ENCODE measurements around the gene DPP6. TPM values are rescaled to one million over a fixed set of nuclear protein-coding genes. Genes with fewer than 3 reads are reported as not detected.

The DPP6 gene
- total RNA-seq, 3 donors from 2014 or later (not counting 1 experiment from before 2014, with no cell fraction given): not detected

GRCh38 chr7:154869436-154869835, 817.2 kb downstream of the DPP6 start:
- Mint-ChIP-seq H3K9me3 (no peaks in the 10 kb centered on the region), H3K4me3 (no peak overlapping the region), H3K36me3 (no peaks in the 10 kb centered on the region), H3K27me3 (ENCODE audit: low read depth in 2 of 2) (peaks cover 20 to 25% of the 10 kb centered on the region in 2 donors), H3K4me1 (no peaks in the 10 kb centered on the region), H3K27ac (no peak overlapping the region)
- DNase-seq: no peak
- Histone ChIP-seq H3K4me1 (ENCODE audit: control insufficient read depth, insufficient read depth, low read length) (no peaks in the 10 kb centered on the region), H3K27ac (ENCODE audit: low read length) (no peak overlapping the region), H3K9me3 (ENCODE audit: control insufficient read depth, insufficient read depth, low read length) (no peaks in the 10 kb centered on the region), H3K4me3 (ENCODE audit: low read length) (no peak overlapping the region), H3K36me3 (ENCODE audit: control insufficient read depth, insufficient read depth, low read length) (no peaks in the 10 kb centered on the region), H3K27me3 (ENCODE audit: control insufficient read depth, insufficient read depth, low read length) (no peaks in the 10 kb centered on the region)
- TF ChIP-seq CTCF (IDR thresholded peaks at IDR 0.05): no peak
- 79% methylated on average over 8 of the region's 10 CpGs for WGBS (ENCODE audit: insufficient coverage)
- no peak for ATAC-seq
- intact Hi-C loops (cut with micrococcal nuclease): no loop called here

- H3K4me1 ChIP-seq (ENCODE audit: control insufficient read depth, insufficient read depth, low read length): no peaks in the 10 kb centered on the region
- no peak overlapping the region for H3K27ac ChIP-seq (ENCODE audit: low read length)
- 80% methylated on average over 4 of the region's 4 CpGs for WGBS (ENCODE audit: insufficient coverage)
- intact Hi-C loops (cut with micrococcal nuclease): no loop called here
- H3K27me3 ChIP-seq (ENCODE audit: control insufficient read depth, insufficient read depth, low read length): no peaks in the 10 kb centered on the region
- H3K36me3 Mint-ChIP-seq: no peaks in the 10 kb centered on the region
- no peak for TF ChIP-seq CTCF (IDR thresholded peaks at IDR 0.05)
- H3K9me3 Mint-ChIP-seq: no peaks in the 10 kb centered on the region
- H3K27me3 Mint-ChIP-seq (ENCODE audit: low read depth in 2 of 2): peaks cover 19 to 22% of the 10 kb centered on the region in 2 donors
- no peak overlapping the region for H3K4me3 ChIP-seq (ENCODE audit: low read length)
- no peaks in the 10 kb centered on the region for H3K9me3 ChIP-seq (ENCODE audit: control insufficient read depth, insufficient read depth, low read length)
- no peaks in the 10 kb centered on the region for H3K4me1 Mint-ChIP-seq
- no peak for ATAC-seq
- DNase-seq: no peak
- no peak overlapping the region for H3K4me3 Mint-ChIP-seq
- no peak overlapping the region for H3K27ac Mint-ChIP-seq
- no peaks in the 10 kb centered on the region for H3K36me3 ChIP-seq (ENCODE audit: control insufficient read depth, insufficient read depth, low read length)
Observed at GRCh38 chr7:154871507-154871906, 819.3 kb downstream of the DPP6 start.

- Histone ChIP-seq H3K27me3 (ENCODE audit: control insufficient read depth, insufficient read depth, low read length) (no peaks in the 10 kb centered on the region), H3K9me3 (ENCODE audit: control insufficient read depth, insufficient read depth, low read length) (no peaks in the 10 kb centered on the region), H3K36me3 (ENCODE audit: control insufficient read depth, insufficient read depth, low read length) (no peaks in the 10 kb centered on the region), H3K27ac (ENCODE audit: low read length) (no peak overlapping the region), H3K4me1 (ENCODE audit: control insufficient read depth, insufficient read depth, low read length) (no peaks in the 10 kb centered on the region), H3K4me3 (ENCODE audit: low read length) (no peak overlapping the region)
- no peak overlapping the region for H3K27ac Mint-ChIP-seq
- WGBS (ENCODE audit: insufficient coverage): 83% methylated on average over 20 of the region's 20 CpGs
- DNase-seq: no peak
- peaks cover 15 to 16% of the 10 kb centered on the region in 2 donors for H3K27me3 Mint-ChIP-seq (ENCODE audit: low read depth in 2 of 2)
- H3K4me3 Mint-ChIP-seq: no peak overlapping the region
- no peaks in the 10 kb centered on the region for H3K9me3 Mint-ChIP-seq
- no peak for ATAC-seq
- intact Hi-C loops (cut with micrococcal nuclease): no loop called here
- TF ChIP-seq CTCF (IDR thresholded peaks at IDR 0.05): no peak
- no peaks in the 10 kb centered on the region for H3K4me1 Mint-ChIP-seq
- H3K36me3 Mint-ChIP-seq: no peaks in the 10 kb centered on the region
Observed at GRCh38 chr7:154871928-154872750, 819.9 kb downstream of the DPP6 start.

All from natural killer cell (primary cell).